H1 (cell line): ENCODE data around the gene FSIP1. TPM values are rescaled to one million over a fixed set of nuclear protein-coding genes. Genes with fewer than 3 reads are reported as not detected.

ENCODE experiments used
- CTCF ChIA-PET: fragments of 300-600 bp; sonication (Branson Sonifier 250); formaldehyde crosslinking; loops from one replicate; lab custom pipeline; 2021; ENCODE audit not compliant: partially characterized antibody; lab: Charles Lee
- POLR2A ChIA-PET: fragments of 300-600 bp; sonication (Branson Sonifier 250); formaldehyde crosslinking; loops from one replicate; lab custom pipeline; 2021; ENCODE audit warnings: inconsistent platforms; ENCODE audit not compliant: partially characterized antibody; lab: Charles Lee
- DNase-seq, 2 experiments: peaks; one replicate each; pipeline versions ENCODE4 v3.0.0 to v3.0.0-alpha.2; 2010 to 2022; ENCODE audit warnings: low spot score in 2 of 2, low read depth in 1 of 2, mixed read lengths in 1 of 2
- FAIRE-seq: peaks from 2 replicates; lab custom pipeline; 2011; peaks lifted over from hg19 to GRCh38; lab: Jason Lieb, UNC
- H2AFZ ChIP-seq: 2 replicates; pipeline ENCODE4 v1.8.1; 2012; ENCODE audit warnings: low read length, inconsistent platforms
- H2AK5ac ChIP-seq: 2 replicates; pipeline ENCODE4 v1.6.1; 2013; ENCODE audit warnings: low read depth, low read length
- H2BK120ac ChIP-seq: replicated peaks from 2 replicates; pipeline ENCODE3; 2013; ENCODE audit warnings: low read depth, low read length, inconsistent platforms
- H2BK12ac ChIP-seq: 2 replicates; pipeline ENCODE4 v1.6.1; 2013; ENCODE audit warnings: low read depth, low read length
- H2BK15ac ChIP-seq: 2 replicates; pipeline ENCODE4 v1.6.1; 2013; ENCODE audit warnings: low read length
- H2BK20ac ChIP-seq: 2 replicates; pipeline ENCODE4 v1.6.1; 2013; ENCODE audit warnings: low read length
- H2BK5ac ChIP-seq: 2 replicates; pipeline ENCODE4 v1.6.1; 2013; ENCODE audit warnings: low read depth, low read length
- H3K14ac ChIP-seq: 2 replicates; pipeline ENCODE4 v1.6.1; 2013; ENCODE audit warnings: inconsistent platforms; ENCODE audit not compliant: insufficient read length
- H3K18ac ChIP-seq: 2 replicates; pipeline ENCODE4 v1.6.1; 2013; ENCODE audit warnings: low read length; ENCODE audit errors: extremely low read depth
- H3K23ac ChIP-seq: 2 replicates; pipeline ENCODE4 v1.6.1; 2013; ENCODE audit warnings: inconsistent platforms; ENCODE audit not compliant: insufficient read length
- H3K23me2 ChIP-seq: 2 replicates; pipeline ENCODE4 v1.6.1; 2013; ENCODE audit warnings: low read depth, low read length
- H3K27ac ChIP-seq: 2 replicates; pipeline ENCODE4 v1.6.1; 2011; ENCODE audit warnings: low read depth, low read length, inconsistent platforms
- H3K27me3 ChIP-seq, 4 experiments: replicated peaks in 1 of 4; 1 replicate in 1 of 4; 2 replicates in 3 of 4; pipeline versions ENCODE4 v1.6.1 to v1.8.1; 2011 to 2013; ENCODE audit warnings: low read length in 3 of 4, mild to moderate bottlenecking in 3 of 4, inconsistent platforms in 2 of 4, mixed read lengths in 2 of 4, moderate library complexity in 1 of 4; ENCODE audit not compliant: control insufficient read depth in 3 of 4, insufficient read depth in 3 of 4; ENCODE audit errors: extremely low read depth in 1 of 4
- H3K36me3 ChIP-seq, 4 experiments: 2 replicates each; pipeline versions ENCODE4 v1.6.1 to v1.8.1; 2011 to 2013; ENCODE audit warnings: mild to moderate bottlenecking in 4 of 4, low read length in 3 of 4, moderate library complexity in 2 of 4, control low read depth in 1 of 4, inconsistent platforms in 1 of 4; ENCODE audit not compliant: insufficient read depth in 4 of 4, control insufficient read depth in 2 of 4
- H3K4ac ChIP-seq: replicated peaks from 2 replicates; pipeline ENCODE3; 2013; ENCODE audit warnings: low read length, low read depth, mixed read lengths, inconsistent platforms; ENCODE audit not compliant: insufficient read length
- H3K4me1 ChIP-seq, 4 experiments: replicated peaks in 1 of 4; 1 replicate in 1 of 4; 2 replicates in 3 of 4; pipeline versions ENCODE4 v1.6.1 to v1.8.1; 2011 to 2013; ENCODE audit warnings: low read length in 3 of 4, inconsistent platforms in 2 of 4, mixed read lengths in 1 of 4; ENCODE audit not compliant: insufficient read depth in 4 of 4, control insufficient read depth in 3 of 4
- H3K4me2 ChIP-seq, 2 experiments: 2 replicates each; pipeline versions ENCODE4 v1.6.1 to v1.8.1; 2011 to 2013; ENCODE audit warnings: low read depth in 2 of 2, low read length in 2 of 2, control low read depth in 1 of 2, inconsistent platforms in 1 of 2, mild to moderate bottlenecking in 1 of 2; ENCODE audit not compliant: insufficient read depth in 1 of 2
- H3K4me3 ChIP-seq, 4 experiments: fragments of 200-600, 300-600 bp in 1 of 4; sonication (generic), shearing (Covaris generic), sonication (Bioruptor Twin) in 1 of 4; 2 replicates each; pipeline versions ENCODE4 v1.5.1 to v1.8.1; 2011 to 2016; ENCODE audit warnings: low read length in 4 of 4, low read depth in 3 of 4, control low read depth in 2 of 4, inconsistent platforms in 2 of 4, mild to moderate bottlenecking in 2 of 4, mixed read lengths in 1 of 4, moderate library complexity in 1 of 4; ENCODE audit not compliant: insufficient read depth in 2 of 4; ENCODE audit errors: extremely low read depth in 1 of 4
- H3K56ac ChIP-seq: replicated peaks from 2 replicates; pipeline ENCODE3; 2013; ENCODE audit warnings: low read depth, mild to moderate bottlenecking, mixed read lengths, low read length, inconsistent platforms; ENCODE audit not compliant: insufficient read length
- H3K79me1 ChIP-seq: 2 replicates; pipeline ENCODE4 v1.6.1; 2013; ENCODE audit warnings: low read depth, low read length, control low read depth
- H3K79me2 ChIP-seq, 2 experiments: 2 replicates each; pipeline versions ENCODE4 v1.6.1 to v1.8.1; 2012 to 2013; ENCODE audit warnings: low read length in 2 of 2, mild to moderate bottlenecking in 2 of 2, inconsistent platforms in 1 of 2; ENCODE audit not compliant: insufficient read depth in 2 of 2, control insufficient read depth in 1 of 2
- H3K9ac ChIP-seq, 4 experiments: replicated peaks in 1 of 4; 1 replicate in 1 of 4; 2 replicates in 3 of 4; pipeline versions ENCODE4 v1.6.1 to v1.8.1; 2011 to 2013; ENCODE audit warnings: low read depth in 3 of 4, low read length in 3 of 4, control low read depth in 2 of 4, mild to moderate bottlenecking in 2 of 4, moderate library complexity in 2 of 4, inconsistent platforms in 1 of 4; ENCODE audit errors: extremely low read depth in 1 of 4
- H3K9me3 ChIP-seq, 2 experiments: 2 replicates each; pipeline versions ENCODE4 v1.6.1 to v1.8.1; 2012 to 2013; ENCODE audit warnings: mild to moderate bottlenecking in 2 of 2, moderate library complexity in 2 of 2, control low read depth in 1 of 2, inconsistent platforms in 1 of 2, low read depth in 1 of 2, low read length in 1 of 2, mixed read lengths in 1 of 2; ENCODE audit not compliant: insufficient read depth in 2 of 2
- H4K20me1 ChIP-seq, 2 experiments: replicated peaks in 1 of 2; 2 replicates each; pipeline versions ENCODE3 to v1.8.1; 2011 to 2013; ENCODE audit warnings: inconsistent platforms in 2 of 2, low read length in 2 of 2, mild to moderate bottlenecking in 1 of 2; ENCODE audit not compliant: insufficient read depth in 2 of 2, control insufficient read depth in 1 of 2
- H4K5ac ChIP-seq: 2 replicates; pipeline ENCODE4 v1.6.1; 2013; ENCODE audit warnings: low read length, low read depth, mixed read lengths, inconsistent platforms; ENCODE audit not compliant: insufficient read length
- H4K8ac ChIP-seq: 2 replicates; pipeline ENCODE4 v1.8.0; 2013; ENCODE audit warnings: mild to moderate bottlenecking, moderate library complexity, low read length, inconsistent platforms; ENCODE audit not compliant: insufficient read depth; ENCODE audit errors: extremely low read depth
- H4K91ac ChIP-seq: replicated peaks from 2 replicates; pipeline ENCODE3; 2013; ENCODE audit warnings: low read length, mixed read lengths, inconsistent platforms; ENCODE audit not compliant: insufficient read length
- BCL11A ChIP-seq, 2 experiments: IDR thresholded peaks; one replicate each; pipeline ENCODE4 v1.6.1; 2011; ENCODE audit warnings: low read depth in 2 of 2, low read length in 2 of 2, mild to moderate bottlenecking in 2 of 2
- CBX8 ChIP-seq: fragments of 300-800, 300-1000 bp; sonication (generic); IDR thresholded peaks from 2 replicates; pipeline ENCODE4 v1.7.1; 2016; ENCODE audit warnings: low read depth, low read length, borderline replicate concordance
- EGR1 ChIP-seq: IDR thresholded peaks from 2 replicates; pipeline ENCODE4 v1.6.1; 2011; ENCODE audit warnings: low read depth, low read length, borderline replicate concordance
- EZH2 ChIP-seq: fragments of 200-600 bp; sonication (generic); IDR thresholded peaks from 2 replicates; pipeline ENCODE4 v1.7.1; 2012; ENCODE audit warnings: low read depth, mild to moderate bottlenecking, moderate library complexity, low read length, inconsistent platforms; ENCODE audit not compliant: severe bottlenecking
- JUND ChIP-seq: IDR thresholded peaks from 2 replicates; pipeline ENCODE4 v1.6.1; 2011; ENCODE audit warnings: mild to moderate bottlenecking, improper control_type of control experiment, low read length
- POLR2A ChIP-seq, 2 experiments: IDR thresholded peaks; 1 replicate in 1 of 2; 2 replicates in 1 of 2; pipeline ENCODE4 v1.6.1; 2011; ENCODE audit warnings: low read depth in 2 of 2, low read length in 2 of 2, mild to moderate bottlenecking in 2 of 2; ENCODE audit errors: control extremely low read depth in 1 of 2
- RNF2 ChIP-seq: fragments of 200-900, 300-1000 bp; sonication (generic); IDR thresholded peaks from 2 replicates; pipeline ENCODE4 v1.7.1; 2016; ENCODE audit warnings: borderline replicate concordance, low read depth, mild to moderate bottlenecking, antibody characterized with exemption, low read length; ENCODE audit not compliant: poor library complexity, severe bottlenecking; ENCODE audit errors: missing control alignments
- SIN3A ChIP-seq, 2 experiments: IDR thresholded peaks in 1 of 2; conservative IDR thresholded peaks in 1 of 2; 2 replicates each; pipeline ENCODE4 v1.6.1; 2011 to 2012; ENCODE audit warnings: low read length in 2 of 2, improper control_type of control experiment in 1 of 2, low read depth in 1 of 2, mild to moderate bottlenecking in 1 of 2
- SIRT6 ChIP-seq: IDR thresholded peaks from one replicate; pipeline ENCODE4 v1.7.1; 2012; ENCODE audit warnings: low read length, inconsistent platforms
- SP1 ChIP-seq: IDR thresholded peaks from 2 replicates; pipeline ENCODE4 v1.6.1; 2011; ENCODE audit warnings: low read depth, low read length
- SP4 ChIP-seq: IDR thresholded peaks from 2 replicates; pipeline ENCODE4 v1.6.1; 2012; ENCODE audit warnings: low read length, inconsistent platforms
- SUZ12 ChIP-seq: fragments of 200-600 bp; sonication (generic); IDR thresholded peaks from 2 replicates; pipeline ENCODE4 v1.6.1; 2012; ENCODE audit warnings: mild to moderate bottlenecking, inconsistent platforms, low read length, moderate library complexity, mixed read lengths
- YY1 ChIP-seq: IDR thresholded peaks from 2 replicates; pipeline ENCODE4 v1.6.1; 2011; ENCODE audit warnings: low read depth, mild to moderate bottlenecking, low read length
- WGBS, 2 experiments: shearing (Covaris generic) in 1 of 2; methylation state at CpG; one replicate each; pipeline versions ENCODE4 v1.1.6 to v1.1.7; 2013 to 2015; ENCODE audit warnings: low lambda C conversion rate in 2 of 2, mixed read lengths in 2 of 2, inconsistent platforms in 1 of 2, low coverage in 1 of 2, missing lambda C conversion rate in 1 of 2; ENCODE audit not compliant: insufficient replicate concordance in 2 of 2, insufficient coverage in 1 of 2, insufficient read length in 1 of 2; ENCODE audit errors: extremely low coverage in 1 of 2, missing lambda C conversion rate in 1 of 2; 5-methylcytosine and 5-hydroxymethylcytosine counted together
- polyA plus RNA-seq, 7 experiments: library from polyadenylated mRNA; depleted of rRNA in 3 of 7; stranded (reverse) in 5 of 7; unstranded in 2 of 7; fragments of >200 nt in 5 of 7; fragments of 200-250 nt in 2 of 7; gene quantifications; 1 replicate in 5 of 7; 2 replicates in 1 of 7; 4 replicates in 1 of 7; pipeline versions ENCODE4 v1.2.1 to v1.2.3, GENCODE V29; 2011 to 2013; ENCODE audit warnings: missing spikeins in 2 of 7, mixed read lengths in 2 of 7
- total RNA-seq: library from RNA; stranded (reverse); fragmentation: NEBNext Ultra II Directional; extraction: Animal tissue kit (Norgen Biotek cat#: 25700); gene quantifications from 2 replicates; pipeline ENCODE4 v1.2.1, GENCODE V29; 2021
- TF ChIP-seq, protein P1 (sequence below): IDR thresholded peaks from 2 replicates; pipeline ENCODE4 v1.6.1; 2011; ENCODE audit warnings: low read depth, mild to moderate bottlenecking, low read length; ENCODE audit not compliant: insufficient read depth

Gene FSIP1
- total and polyA plus RNA-seq, 2 of the 8 experiments (the other 6 are each of a cell fraction or from before 2014, with no cell fraction given), result 0.18 to 1.3 TPM

DNA sequence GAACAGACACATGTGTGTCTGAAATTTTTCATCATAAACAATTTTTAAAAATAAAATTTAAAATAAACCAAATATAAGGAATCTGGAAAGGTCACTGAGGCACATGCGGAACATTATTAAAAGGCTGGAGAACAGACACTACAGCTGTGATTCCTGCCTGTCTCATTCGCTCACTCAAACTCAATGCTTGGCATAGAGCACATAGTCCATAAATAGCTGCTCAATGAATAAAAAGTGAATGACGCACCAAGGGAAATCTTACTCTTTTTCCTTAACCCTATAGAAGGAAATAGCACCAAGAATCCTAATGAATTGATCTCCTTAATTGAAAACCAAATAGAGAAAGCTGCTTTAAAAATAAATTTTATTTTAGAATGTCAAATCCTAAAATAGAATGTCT is 98.4 kb downstream of the FSIP1 start:
- Histone ChIP-seq H3K18ac (no peak overlapping the region), H3K79me1 (no peaks in the 10 kb centered on the region), H3K4me2 (no peak overlapping the region), H3K27ac (no peak overlapping the region), H3K14ac (no peak overlapping the region), H4K91ac (no peak overlapping the region), H2BK120ac (no peak overlapping the region), H3K56ac (no peak overlapping the region), H2BK12ac (no peak overlapping the region), H3K4ac (no peak overlapping the region), H3K23ac (no peak overlapping the region), H2AFZ (no peak overlapping the region), H3K9me3 (no peaks in the 10 kb centered on the region), H2BK5ac (no peak overlapping the region), H3K4me3 (no peak overlapping the region), H4K20me1 (no peaks in the 10 kb centered on the region), H3K79me2 (no peaks in the 10 kb centered on the region), H3K23me2 (no peaks in the 10 kb centered on the region), H3K9ac (no peak overlapping the region), H3K27me3 (no peaks in the 10 kb centered on the region), H2BK15ac (no peak overlapping the region), H2AK5ac (no peak overlapping the region), H4K5ac (no peak overlapping the region), H3K36me3 (no peaks in the 10 kb centered on the region), H4K8ac (no peak overlapping the region), H3K4me1 (no peaks in the 10 kb centered on the region), H2BK20ac (no peak overlapping the region)
- FAIRE-seq, result no peak
- 59% methylated on average over 3 of the region's 3 CpGs; no CpG with 5 or more reads in 1 of the 2 experiments for WGBS, 2 experiments
- POLR2A ChIA-PET, result interaction anchor here (1.2 kb wide), 1 partner anchor 9 kb away, joined by 4 read pairs; no protein-coding TSS in a partner anchor
- no peak for DNase-seq
- CTCF ChIA-PET, result interaction anchor here (0.7 to 5.5 kb wide), 7 partner anchors 9 to 97 kb away, joined by 3 to 89 read pairs (median 3); no protein-coding TSS in a partner anchor
- TF ChIP-seq SUZ12 (no peak), JUND (no peak), EGR1 (no peak), EZH2 (no peak), YY1 (no peak), CBX8 (no peak), SIN3A (conservative IDR thresholded peaks at IDR 0.05 in 1 of 2, IDR thresholded peaks at IDR 0.05 in 1 of 2; ENCODE audit: low read depth in 1 of 2, low read length in 2 of 2) (no peak), SIRT6 (no peak), BCL11A (IDR thresholded peaks at IDR 0.05; ENCODE audit: low read depth in 2 of 2, low read length in 2 of 2) (no peak), SP4 (no peak), POLR2A (IDR thresholded peaks at IDR 0.05; ENCODE audit: control extremely low read depth in 1 of 2, low read depth in 2 of 2, low read length in 2 of 2) (no peak), RNF2 (no peak), SP1 (no peak)
- TF ChIP-seq, protein P1, sequence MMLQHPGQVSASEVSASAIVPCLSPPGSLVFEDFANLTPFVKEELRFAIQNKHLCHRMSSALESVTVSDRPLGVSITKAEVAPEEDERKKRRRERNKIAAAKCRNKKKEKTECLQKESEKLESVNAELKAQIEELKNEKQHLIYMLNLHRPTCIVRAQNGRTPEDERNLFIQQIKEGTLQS, result no peak
